GM19239 (cell line): ENCODE results near the gene PYGL.
A peak's percentile ranks its signal among the peaks of the same experiment; 100 is the strongest.
"Not testable (repeated sequence)": the region's sequence is repeated elsewhere in the genome, so short reads cannot be mapped to it uniquely, and the experiment has no call there.

ENCODE experiments used
- DNase-seq: peaks from one replicate; pipeline ENCODE4 v3.0.0; 2011; ENCODE audit warnings: low spot score; ENCODE audit not compliant: insufficient read length
- FAIRE-seq: peaks from 2 replicates; lab custom pipeline; 2011; peaks lifted over from hg19 to GRCh38; lab: Jason Lieb, UNC

The PYGL gene

GRCh38 chr14:50956421-50956820 is 12.1 kb upstream of the PYGL start:
- FAIRE-seq, DNase-seq: not testable (repeated sequence)

DNA sequence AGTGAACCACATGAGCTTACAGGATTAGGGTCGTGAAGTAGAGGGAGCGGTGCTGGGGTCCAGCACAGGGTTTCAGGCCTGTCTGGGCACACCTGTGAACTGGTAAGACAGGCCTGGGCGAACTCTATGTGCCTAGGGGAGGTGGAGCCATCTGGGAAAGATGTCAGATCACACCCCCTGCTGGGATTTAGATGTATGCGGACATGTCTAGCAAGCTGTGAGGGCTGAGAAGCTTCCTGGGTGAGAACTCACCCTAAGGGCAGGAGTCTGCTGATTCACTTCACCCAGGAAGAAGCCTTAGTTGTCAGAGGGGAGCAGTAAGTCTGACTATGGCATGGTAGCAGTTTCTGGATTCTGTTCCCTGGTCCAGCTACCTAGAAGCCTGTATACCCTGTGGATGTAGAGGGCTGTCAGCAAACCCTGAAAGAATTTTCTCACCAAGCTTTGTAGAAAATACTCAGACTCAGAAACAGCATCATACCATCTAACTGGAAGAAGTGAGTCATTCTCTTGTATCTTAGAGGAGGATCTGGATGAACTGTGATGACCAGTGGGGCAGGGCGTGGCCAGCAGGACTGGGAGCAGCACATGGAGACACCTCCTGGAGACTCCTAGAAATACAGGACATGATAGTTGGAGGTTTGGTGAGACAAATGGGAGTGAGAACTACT is 11.2 kb upstream of the PYGL start:
- no peak for FAIRE-seq
- DNase-seq, result no peak

GRCh38 chr14:50954811-50955372 is 10.6 kb upstream of the PYGL start:
- FAIRE-seq (no peak), DNase-seq (peak; percentile 46)

DNA sequence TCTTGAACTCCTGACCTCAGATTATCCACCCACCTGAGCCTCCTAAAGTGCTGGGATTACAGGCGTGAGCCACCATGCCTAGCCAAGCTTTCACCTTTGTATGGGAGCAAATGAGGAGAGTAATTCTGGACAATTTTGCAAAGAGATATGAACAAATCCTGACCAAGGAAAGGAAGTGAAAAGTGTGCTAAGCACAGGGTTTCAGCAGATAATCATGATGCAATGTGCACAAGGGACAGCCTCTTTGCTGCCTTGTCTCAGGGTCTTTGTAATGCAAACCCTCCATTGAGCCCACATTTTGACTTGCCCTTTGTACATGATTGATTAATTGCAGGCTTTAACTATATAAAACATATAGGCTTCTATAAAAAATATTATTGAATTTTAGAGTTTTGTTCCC is 9.2 kb upstream of the PYGL start:
- no peak for DNase-seq
- FAIRE-seq, result no peak

- DNase-seq, result no peak
- no peak for FAIRE-seq
Observed at GRCh38 chr14:50951032-50951431, 6.7 kb upstream of the PYGL start.

DNA sequence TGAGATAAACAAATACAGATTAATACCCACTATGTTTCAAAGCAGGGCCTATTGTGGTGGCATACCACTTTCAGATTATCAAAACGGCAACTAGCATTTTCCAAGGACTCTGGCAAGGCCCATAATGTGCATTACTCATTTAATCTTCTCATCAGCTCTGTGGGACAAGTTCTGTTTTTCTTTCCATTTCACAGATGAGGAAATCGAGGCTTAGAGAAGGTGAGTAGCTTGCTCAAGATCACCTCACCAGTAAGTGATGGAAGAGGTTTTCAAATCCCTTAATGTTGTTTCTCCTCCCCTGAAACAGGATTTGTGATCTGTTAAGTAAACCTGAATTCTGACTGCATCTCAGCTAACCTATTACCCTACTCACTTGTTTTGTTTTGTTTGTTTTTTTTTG is 3.9 kb upstream of the PYGL start:
- DNase-seq, result no peak
- FAIRE-seq, result no peak

- FAIRE-seq (no peak), DNase-seq (no peak)
Observed at GRCh38 chr14:50947446-50947845, 3.2 kb upstream of the PYGL start.

- FAIRE-seq (no peak), DNase-seq (no peak)
Observed at GRCh38 chr14:50946234-50946935, 2.1 kb upstream of the PYGL start.

GRCh38 chr14:50944647-50945413 is 547 bp upstream of the PYGL start:
- no peak for DNase-seq
- FAIRE-seq, result no peak

- FAIRE-seq, result no peak
- DNase-seq, result no peak
Observed at GRCh38 chr14:50943261-50943942, 881 bp downstream of the PYGL start.

GRCh38 chr14:50941638-50942037 is 2.6 kb downstream of the PYGL start:
- not testable (repeated sequence) for DNase-seq, FAIRE-seq

DNA sequence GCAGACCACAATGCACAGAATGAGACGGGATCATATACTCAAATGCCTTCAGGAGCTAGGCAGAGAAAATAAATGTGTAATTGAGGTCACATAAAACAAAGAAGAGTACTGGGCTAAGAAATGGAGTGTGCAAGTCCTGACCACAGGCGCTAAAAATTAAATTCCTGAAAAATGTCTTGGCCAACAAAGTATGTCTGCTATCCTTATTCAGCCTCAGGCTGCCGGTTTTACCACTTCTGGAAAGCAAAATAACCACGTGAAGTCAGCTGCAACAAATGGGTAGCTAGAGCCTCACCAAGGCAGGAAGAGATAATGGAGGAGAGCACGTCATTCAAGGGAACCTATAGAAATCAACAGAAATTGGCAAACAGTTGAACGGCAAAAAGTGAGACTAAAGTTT is 3.1 kb downstream of the PYGL start:
- no peak for FAIRE-seq
- DNase-seq, result no peak

DNA sequence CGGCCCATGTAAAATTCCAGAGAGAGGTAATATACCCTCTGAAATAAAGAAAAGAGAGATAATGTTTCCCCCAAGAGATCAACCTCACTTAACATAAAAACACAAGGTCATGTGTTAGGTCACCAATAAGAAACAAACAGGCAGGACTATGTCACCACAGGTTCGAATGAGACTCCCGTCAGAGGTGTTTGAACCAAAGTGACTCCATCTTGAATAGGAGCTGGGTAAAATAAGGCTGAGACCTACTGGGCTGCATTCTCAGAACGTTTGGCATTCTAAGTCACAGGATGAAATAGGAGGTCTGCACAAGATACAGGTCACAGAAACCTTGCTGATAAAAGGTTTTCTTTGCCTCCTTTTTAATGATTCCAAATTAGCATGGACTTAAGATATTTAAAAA is 6.5 kb downstream of the PYGL start:
- FAIRE-seq, result no peak
- no peak for DNase-seq

- FAIRE-seq (no peak), DNase-seq (no peak)
Observed at GRCh38 chr14:50937325-50937724, 7.0 kb downstream of the PYGL start.

GRCh38 chr14:50936882-50937281 is 7.4 kb downstream of the PYGL start:
- no peak for DNase-seq
- FAIRE-seq, result no peak

DNA sequence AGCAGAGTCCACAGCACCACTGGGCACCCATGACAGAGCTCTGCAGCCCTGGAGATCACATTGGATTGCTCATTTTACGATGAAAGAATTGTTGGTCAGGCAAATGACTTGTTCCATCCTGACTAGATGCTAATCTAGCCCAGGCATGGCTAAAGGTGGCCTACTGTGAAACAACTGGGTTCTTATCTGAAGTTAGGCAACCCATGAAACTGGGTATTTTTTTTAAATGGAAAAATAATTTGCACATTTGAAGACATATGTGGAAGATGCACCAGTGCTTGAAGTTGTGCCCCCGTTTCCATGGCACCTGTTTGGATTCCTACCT is 8.3 kb downstream of the PYGL start:
- no peak for DNase-seq
- FAIRE-seq, result no peak

- DNase-seq (no peak), FAIRE-seq (no peak)
Observed at GRCh38 chr14:50935126-50936015, 8.9 kb downstream of the PYGL start.

GRCh38 chr14:50932592-50933495 is 11.4 kb downstream of the PYGL start:
- no peak for DNase-seq
- no peak for FAIRE-seq

DNA sequence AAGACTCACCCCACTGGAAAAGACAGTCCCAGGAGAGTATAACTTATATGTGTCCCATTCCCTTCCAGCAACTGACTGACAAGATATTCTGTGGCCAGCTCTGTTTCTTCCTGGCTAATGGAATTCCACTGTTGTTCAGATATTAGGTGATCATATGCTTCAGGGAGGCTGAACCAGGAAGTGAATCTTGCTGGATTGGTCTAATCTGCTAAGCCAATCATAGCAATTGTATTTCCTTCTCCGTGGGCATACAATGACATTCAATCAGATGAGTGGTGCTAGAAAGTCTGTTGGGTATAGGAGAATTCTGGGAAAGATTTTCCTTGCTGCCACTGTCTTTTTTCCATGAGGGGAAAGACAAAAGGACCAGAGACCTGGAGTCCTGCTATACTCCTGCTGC is 12.1 kb downstream of the PYGL start:
- DNase-seq, result no peak
- no peak for FAIRE-seq
